RCC 7860 (cell line): ENCODE data around the gene MDFIC.

Source experiments
- DNase-seq: peaks from one replicate; pipeline ENCODE4 v3.0.0-alpha.2; 2015; ENCODE audit warnings: low spot score
- FAIRE-seq: peaks from 2 replicates; lab custom pipeline; 2012; peaks lifted over from hg19 to GRCh38; lab: Jason Lieb, UNC

MDFIC gene

GRCh38 chr7:114988755-114989375 is 67.0 kb downstream of the MDFIC start:
- DNase-seq, result peak; percentile 62
- peak; percentile 98 for FAIRE-seq

DNA sequence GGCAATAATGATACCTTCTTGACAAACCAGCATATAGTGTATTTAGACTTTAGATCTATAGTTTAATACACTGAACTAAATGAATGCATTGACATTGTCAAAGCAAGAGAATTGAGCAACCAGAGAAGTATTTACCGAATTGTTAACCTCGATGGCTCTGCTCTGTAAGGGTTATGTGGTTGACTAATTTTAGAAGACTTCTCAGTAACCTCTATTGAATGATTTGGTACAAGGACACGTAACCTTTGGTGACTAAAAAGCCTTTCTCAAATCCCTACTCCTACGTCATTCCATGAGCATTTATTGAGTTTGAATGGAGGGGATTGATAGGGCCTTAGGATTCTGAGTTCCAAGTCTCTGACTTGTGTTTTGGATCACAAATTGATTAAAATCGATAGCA is 67.6 kb downstream of the MDFIC start:
- DNase-seq (peak; percentile 34), FAIRE-seq (no peak)

DNA sequence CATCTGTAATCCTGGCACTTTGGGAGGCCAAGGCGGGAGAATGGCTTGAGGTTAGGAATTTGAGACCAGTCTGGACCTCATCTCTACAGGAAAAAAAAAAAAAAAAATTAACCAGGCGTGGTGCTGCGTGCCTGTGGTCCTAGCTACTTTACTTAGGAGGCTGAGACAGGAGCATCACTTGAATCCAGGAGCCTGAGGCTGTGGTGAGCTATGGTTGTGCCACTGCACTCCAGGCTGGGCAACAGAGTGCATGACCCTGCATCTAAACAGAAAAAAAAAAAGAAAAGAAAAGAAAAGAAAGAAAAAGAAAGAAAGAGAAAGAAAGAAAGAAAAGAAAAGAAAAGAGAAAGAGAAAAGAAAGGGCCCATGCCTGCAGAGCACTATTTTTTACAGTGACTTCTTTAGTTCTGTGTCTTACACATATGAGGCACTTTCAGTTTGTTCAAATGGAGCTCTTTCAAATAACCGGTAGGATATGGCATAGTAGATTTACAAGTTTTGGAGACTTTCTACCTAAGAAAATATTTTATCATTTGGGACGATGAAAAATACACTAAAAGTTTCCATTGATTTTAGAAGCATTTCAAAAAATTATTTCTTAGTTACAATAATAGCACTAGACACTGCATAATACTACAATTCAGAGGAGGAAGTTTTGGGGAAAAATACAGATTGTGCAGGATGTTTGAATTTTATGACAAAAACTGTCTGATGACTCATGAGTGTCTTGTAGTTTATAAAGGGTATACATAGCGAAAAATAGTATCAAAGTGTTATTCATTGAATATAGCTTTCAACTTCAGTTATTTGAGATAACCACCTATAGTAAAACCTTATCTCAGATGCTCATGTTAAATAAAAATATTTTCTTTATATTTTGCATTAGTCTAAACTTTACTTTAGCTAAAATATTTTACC is 75.9 kb downstream of the MDFIC start:
- peak; percentile 53 for FAIRE-seq
- no peak for DNase-seq

GRCh38 chr7:115004121-115004520 is 82.2 kb downstream of the MDFIC start:
- DNase-seq (no peak), FAIRE-seq (no peak)

DNA sequence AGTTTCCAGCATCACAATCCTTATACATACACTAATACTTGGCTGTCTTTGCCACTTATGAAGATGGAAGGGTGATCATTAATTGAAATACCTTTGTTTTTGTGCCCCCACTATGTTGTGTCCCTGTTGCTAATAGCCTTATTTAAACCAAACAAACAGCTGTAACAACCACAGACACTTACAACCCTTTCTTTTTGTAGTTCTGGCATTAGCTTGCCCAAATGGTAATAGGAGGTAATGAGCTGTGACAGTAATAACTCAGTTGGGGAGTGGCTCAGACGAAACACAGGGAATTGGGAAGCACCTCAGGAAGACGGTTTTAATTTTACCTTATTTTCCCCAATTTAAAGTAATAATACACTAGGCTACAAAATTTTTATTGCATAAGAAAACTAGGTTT is 83.4 kb downstream of the MDFIC start:
- FAIRE-seq (no peak), DNase-seq (no peak)

DNA sequence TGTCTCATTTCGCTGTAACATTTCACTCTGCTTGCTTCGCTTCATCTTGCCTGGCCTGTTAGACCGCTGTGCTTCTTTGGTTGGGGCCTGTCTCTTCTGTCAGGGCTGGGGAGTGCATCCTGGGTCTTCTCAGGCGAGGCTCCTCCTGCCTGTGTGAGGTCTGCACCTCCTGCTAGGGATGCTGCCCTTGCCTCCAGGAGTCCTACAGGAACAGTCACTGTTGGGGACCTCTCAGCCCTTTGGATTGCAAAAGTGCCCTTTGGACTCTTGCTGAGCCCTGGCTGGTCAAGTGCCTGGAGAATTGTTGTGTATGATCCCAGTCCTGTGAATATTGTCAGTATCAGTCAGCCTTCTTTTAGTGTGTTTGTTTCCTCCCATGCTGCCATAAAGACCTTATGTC is 84.1 kb downstream of the MDFIC start:
- DNase-seq, result no peak
- no peak for FAIRE-seq

DNA sequence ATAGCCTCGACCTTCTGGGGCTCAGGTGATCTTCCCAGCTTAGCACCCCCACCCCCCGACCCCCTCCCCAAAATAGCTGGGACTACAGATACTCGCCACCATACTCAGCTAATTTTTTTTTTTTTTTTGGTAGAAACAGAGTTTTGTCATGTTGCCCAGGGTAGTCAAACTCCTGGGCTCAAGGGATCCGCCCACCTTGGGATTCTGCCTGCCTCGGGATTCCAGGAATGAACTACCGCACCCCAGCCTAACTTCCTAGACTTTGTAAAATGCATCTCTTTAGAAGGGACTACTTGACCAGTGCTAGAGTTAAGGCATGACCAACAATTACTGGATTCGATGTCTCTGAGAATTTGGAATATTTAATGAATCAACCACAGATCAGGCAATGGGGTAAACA is 85.9 kb downstream of the MDFIC start:
- FAIRE-seq (no peak), DNase-seq (no peak)

- FAIRE-seq, result no peak
Measured at GRCh38 chr7:115008465-115009114, 86.7 kb downstream of the MDFIC start.

GRCh38 chr7:115009139-115009538 is 87.2 kb downstream of the MDFIC start:
- FAIRE-seq (no peak), DNase-seq (no peak)

More at GRCh38 chr7:115008465-115009114, 86.7 kb downstream of the MDFIC start:
- DNase-seq, result no peak

DNA sequence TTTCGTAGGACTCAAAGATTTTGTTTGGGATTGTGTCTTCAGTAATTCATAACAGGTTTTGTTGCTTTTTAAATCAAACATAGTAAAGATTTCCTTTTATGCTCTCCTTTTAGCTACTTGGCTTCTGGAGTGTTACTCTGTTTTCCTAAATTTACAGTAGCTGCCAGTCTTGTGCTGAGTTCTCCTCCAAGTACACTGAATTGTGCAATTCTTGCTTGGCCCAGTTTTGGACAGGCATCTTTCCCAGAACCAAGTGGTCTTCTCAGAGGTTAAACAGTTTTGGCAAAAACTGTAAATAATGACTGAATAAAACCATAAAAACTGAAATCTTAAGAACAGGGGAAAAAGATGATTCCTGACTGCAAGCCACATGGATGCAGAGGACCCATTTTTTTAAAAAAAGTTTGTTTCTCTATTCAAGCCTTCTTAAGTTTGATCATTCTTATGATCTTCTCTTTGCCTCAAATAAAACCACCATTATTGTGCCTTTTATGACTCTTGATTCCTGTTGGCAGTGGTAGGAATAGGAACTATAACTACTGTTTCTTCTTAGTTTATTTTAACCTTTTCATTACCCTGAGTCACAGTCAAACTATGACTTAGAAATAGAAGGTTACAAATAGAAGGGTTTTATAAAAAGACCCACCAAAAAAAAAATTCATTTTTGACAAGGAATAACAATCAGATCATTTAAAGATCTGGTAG is 88.0 kb downstream of the MDFIC start:
- DNase-seq (no peak), FAIRE-seq (peak; percentile 26)

- FAIRE-seq (no peak), DNase-seq (no peak)
Measured at GRCh38 chr7:115010441-115010820, 88.5 kb downstream of the MDFIC start.

- DNase-seq (no peak), FAIRE-seq (no peak)
Measured at GRCh38 chr7:115013886-115014285, 92.0 kb downstream of the MDFIC start.

GRCh38 chr7:115014794-115015193 is 92.9 kb downstream of the MDFIC start:
- DNase-seq (no peak), FAIRE-seq (peak; percentile 20)

GRCh38 chr7:115015619-115016018 is 93.7 kb downstream of the MDFIC start:
- FAIRE-seq (no peak), DNase-seq (no peak)

- no peak for DNase-seq
- FAIRE-seq, result no peak
Measured at GRCh38 chr7:115019882-115020605, 98.2 kb downstream of the MDFIC start.

DNA sequence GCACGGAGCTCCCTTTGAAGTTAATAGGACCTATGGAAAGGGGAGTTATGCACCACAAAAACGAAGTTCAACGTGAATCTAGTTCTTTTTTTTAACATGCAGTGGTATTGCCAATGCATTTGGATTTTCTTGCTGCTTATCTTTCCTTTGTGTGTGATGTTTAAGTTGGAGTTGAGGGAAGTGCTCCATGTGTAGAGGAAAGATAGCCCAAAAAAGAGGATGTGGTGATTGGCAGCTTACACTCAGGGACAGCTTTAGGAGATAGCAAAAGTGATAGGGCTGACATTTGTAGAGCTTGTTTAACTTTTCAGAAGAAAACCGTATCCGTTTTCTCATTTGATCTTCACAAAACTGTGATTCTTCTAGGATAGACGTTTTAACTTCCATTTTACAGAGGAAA is 101.3 kb downstream of the MDFIC start:
- DNase-seq (no peak), FAIRE-seq (no peak)

DNA sequence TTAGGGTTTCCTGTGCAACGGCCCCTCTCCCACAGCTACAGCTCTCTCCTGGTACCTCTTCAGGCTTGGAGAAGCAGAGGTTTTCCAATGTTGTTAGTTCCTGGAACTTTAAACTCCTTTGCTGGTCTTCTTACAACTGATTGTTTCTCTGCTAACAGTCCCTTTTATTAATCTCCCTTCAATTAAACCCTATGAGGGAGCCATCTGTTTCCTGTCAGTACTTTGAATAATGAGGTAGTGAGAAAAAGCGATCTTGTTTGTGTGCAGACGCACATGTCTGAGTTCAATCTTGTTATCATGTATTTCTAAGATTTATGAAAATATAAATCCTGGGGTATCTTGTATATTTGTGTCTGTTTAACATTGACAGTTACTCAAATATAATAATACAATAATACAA is 102.4 kb downstream of the MDFIC start:
- FAIRE-seq, result no peak
- no peak for DNase-seq

DNA sequence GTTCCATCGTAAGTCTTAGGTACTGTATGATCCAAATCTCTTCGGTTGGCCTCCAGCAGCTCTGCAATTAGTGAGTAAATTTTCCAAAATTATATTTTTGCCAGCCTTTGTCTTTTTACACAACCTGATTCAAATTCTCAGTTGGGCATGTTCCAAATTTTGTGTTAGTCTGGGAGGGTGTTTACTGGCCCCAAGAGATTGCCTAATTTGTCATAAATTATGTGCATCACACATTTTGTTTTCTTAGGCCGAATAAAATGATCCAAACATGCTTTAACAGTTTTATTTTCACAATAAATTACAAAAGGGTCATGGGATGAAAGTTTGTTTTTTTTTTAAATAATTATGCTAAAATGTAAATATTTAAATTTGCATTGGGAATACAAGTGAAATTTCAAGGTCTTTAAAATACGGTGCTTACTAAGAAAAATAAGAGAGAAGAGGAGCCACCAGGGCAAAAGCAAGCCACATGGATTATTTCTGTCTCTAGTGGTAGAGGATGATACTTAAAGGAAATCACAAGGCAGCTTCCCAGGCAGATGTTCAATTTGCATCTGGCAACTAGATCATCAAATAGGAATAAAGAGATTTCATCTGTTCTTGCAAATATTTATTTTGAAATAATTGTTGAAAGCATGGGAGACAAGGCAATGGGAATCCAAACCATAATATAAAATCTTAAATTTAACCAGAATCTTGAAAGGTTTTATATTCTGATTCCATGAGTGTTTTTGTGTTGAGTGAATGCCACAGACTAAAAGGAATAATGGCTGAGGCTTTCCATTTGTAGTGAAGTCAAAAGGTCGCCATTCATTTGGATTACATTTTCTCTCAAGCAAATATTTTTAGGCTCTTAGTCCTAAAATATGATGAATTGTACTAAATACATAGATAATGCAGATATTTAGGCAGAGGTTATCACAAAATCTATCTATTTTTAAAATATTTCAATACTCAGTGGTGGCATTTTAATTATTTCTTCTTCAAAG is 111.1 kb downstream of the MDFIC start:
- FAIRE-seq, result no peak
- DNase-seq, result no peak

DNA sequence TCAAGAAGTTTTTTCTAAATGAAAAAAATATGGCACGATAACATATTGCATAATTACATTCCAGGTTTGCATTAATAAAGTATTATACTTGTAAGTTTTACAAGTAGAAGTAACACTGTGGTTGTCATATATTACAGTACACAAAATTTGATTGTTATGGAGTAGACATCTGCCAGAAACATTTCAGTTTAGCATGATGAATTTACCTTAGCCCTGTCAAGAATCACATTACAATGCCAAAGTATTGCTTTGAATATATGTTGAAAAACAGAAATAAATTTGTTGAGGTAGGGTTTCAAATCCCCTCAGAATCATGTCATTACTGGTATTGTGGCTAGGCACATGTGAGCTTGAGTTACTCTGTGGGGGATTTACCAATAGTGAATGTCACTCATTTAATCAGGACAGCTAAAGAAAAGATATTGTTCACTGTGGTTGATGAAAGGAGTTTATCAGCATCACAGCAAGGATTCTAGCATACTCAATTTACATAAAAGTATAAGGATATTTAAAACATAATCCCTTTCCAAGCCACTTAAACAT is 112.1 kb downstream of the MDFIC start:
- FAIRE-seq, result no peak
- no peak for DNase-seq
